OCI-LY7 (cell line): Measurements from ENCODE around the gene FAM171A2. TPM values are rescaled to one million over a fixed set of nuclear protein-coding genes. Genes with fewer than 3 reads are reported as not detected.

Experiments
- BruUV-seq: library from RNA; stranded (reverse); fragments of 400-500 nt; replicated peaks from 2 replicates; lab custom pipeline; 2021; lab: Mats Ljungman, UMichigan
- CTCF ChIA-PET: fragments of 300-600 bp; sonication (Branson Sonifier 250); formaldehyde crosslinking; loops from one replicate; lab custom pipeline; 2022; ENCODE audit warnings: antibody characterized with exemption; ENCODE audit not compliant: unreplicated experiment; lab: Charles Lee
- POLR2A ChIA-PET: fragments of 300-600 bp; sonication (Branson Sonifier 250); formaldehyde crosslinking; loops from one replicate; lab custom pipeline; 2022; ENCODE audit warnings: antibody characterized with exemption; lab: Charles Lee
- DNase-seq: peaks from one replicate; pipeline ENCODE4 v3.0.0-alpha.2; 2015; ENCODE audit warnings: low spot score
- H2AFZ ChIP-seq: fragments of 200-600 bp; sonication (generic), shearing (Covaris generic); 2 replicates; pipeline ENCODE4 v1.6.1; 2014; ENCODE audit warnings: mild to moderate bottlenecking, antibody characterized with exemption, low read length, moderate library complexity
- H3K27ac ChIP-seq: fragments of 200-600 bp; sonication (generic); 2 replicates; pipeline ENCODE4 v1.5.1; 2014; ENCODE audit warnings: mixed run types, low read depth, mild to moderate bottlenecking, moderate library complexity, low read length, inconsistent platforms; ENCODE audit not compliant: poor library complexity, severe bottlenecking
- H3K36me3 ChIP-seq: fragments of 200-600 bp; sonication (generic); 2 replicates; pipeline ENCODE4 v1.6.1; 2014; ENCODE audit warnings: mild to moderate bottlenecking, antibody characterized with exemption, low read length, moderate library complexity, mixed read lengths; ENCODE audit not compliant: insufficient read depth
- H3K4me1 ChIP-seq: fragments of 200-600 bp; sonication (generic); 2 replicates; pipeline ENCODE4 v1.5.1; 2014; ENCODE audit warnings: mild to moderate bottlenecking, low read length; ENCODE audit not compliant: insufficient read depth, poor library complexity, severe bottlenecking
- H3K4me2 ChIP-seq: fragments of 200-600 bp; sonication (generic); 2 replicates; pipeline ENCODE4 v1.6.1; 2014; ENCODE audit warnings: mild to moderate bottlenecking, low read length
- H3K4me3 ChIP-seq: fragments of 200-600 bp; sonication (generic); 2 replicates; pipeline ENCODE4 v1.5.1; 2014; ENCODE audit warnings: mild to moderate bottlenecking, low read depth, low read length; ENCODE audit not compliant: poor library complexity, severe bottlenecking
- H3K79me2 ChIP-seq: fragments of 200-600 bp; sonication (generic); 2 replicates; pipeline ENCODE4 v1.6.1; 2016; ENCODE audit warnings: low read depth, mild to moderate bottlenecking, low read length, moderate library complexity, mixed read lengths; ENCODE audit not compliant: insufficient read depth
- H3K9me2 ChIP-seq: fragments of 200-600 bp; sonication (generic); 2 replicates; pipeline ENCODE4 v1.6.1; 2016; ENCODE audit warnings: mild to moderate bottlenecking, low read length, mixed read lengths; ENCODE audit not compliant: insufficient read depth
- H3K9me3 ChIP-seq: fragments of 200-600 bp; sonication (generic); 2 replicates; pipeline ENCODE4 v1.6.1; 2014; ENCODE audit warnings: mild to moderate bottlenecking, mixed run types, low read length, mixed read lengths
- H4K20me1 ChIP-seq: fragments of 200-600 bp; sonication (generic); 2 replicates; pipeline ENCODE4 v1.6.1; 2014; ENCODE audit warnings: mild to moderate bottlenecking, antibody characterized with exemption, low read length, moderate library complexity, mixed read lengths; ENCODE audit not compliant: insufficient read depth
- EZH2phosphoT487 ChIP-seq: fragments of 200-600 bp; sonication (generic); IDR thresholded peaks from 2 replicates; pipeline ENCODE4 v1.6.1; 2018; ENCODE audit warnings: low read depth, borderline replicate concordance, mild to moderate bottlenecking, mixed run types, antibody characterized with exemption, low read length, moderate library complexity, mixed read lengths
- intact Hi-C: fragments of 100-400 bp; cut with micrococcal nuclease; formaldehyde crosslinking; loops from one replicate; pipeline ENCODE4 v1.10.0; 2022; ENCODE audit not compliant: unreplicated experiment
- total RNA-seq, 2 experiments: library from RNA; depleted of rRNA in 1 of 2; stranded (reverse); fragments of >200 nt in 1 of 2; shearing (Covaris generic) in 1 of 2; gene quantifications; 2 replicates each; pipeline ENCODE4 v1.2.3, GENCODE V29; 2014 to 2022
- TF ChIP-seq, protein P1 (sequence below): fragments of 200-600 bp; sonication (generic); conservative IDR thresholded peaks from 2 replicates; pipeline ENCODE4 v1.5.1; 2014; ENCODE audit warnings: mild to moderate bottlenecking, antibody characterized with exemption, low read length, moderate library complexity, mixed read lengths

Gene FAM171A2
- total RNA-seq, 2 experiments from 2014 or later: 3.4 to 4.6 TPM

DNA sequence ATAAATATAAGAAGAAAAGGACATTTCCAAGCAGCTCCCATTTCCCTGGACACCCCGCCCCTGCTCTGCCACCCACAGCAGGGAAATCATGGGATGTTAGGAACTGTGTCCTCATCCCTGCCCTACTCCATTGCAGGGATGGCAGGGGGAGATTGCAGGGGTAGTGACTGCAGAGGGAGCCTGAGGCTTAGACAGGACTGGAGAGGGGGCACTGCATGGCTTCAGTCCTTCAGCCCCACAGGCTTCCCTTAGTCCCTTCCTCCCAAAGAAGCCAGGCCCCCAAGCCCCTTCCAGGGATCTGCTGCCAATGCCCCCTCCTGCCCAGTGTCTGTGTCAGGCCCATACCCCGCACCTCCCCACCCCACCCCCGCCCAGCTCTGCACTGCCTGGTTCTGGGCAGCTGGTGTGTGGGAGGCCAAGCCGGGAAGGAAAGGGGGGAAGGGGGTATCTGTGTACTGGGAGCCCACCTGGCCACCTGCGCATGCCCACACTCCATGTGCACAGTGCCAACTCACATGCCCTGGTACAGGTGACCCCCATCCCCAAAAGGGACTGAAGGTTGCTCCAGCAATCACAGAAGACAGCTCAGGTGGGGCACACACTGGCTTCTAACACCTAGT is 52.0 kb downstream of the FAM171A2 start:
- no peak overlapping the region for H2AFZ ChIP-seq
- BruUV-seq: no TSS peak
- no peak for TF ChIP-seq EZH2phosphoT487
- TF ChIP-seq, protein P1, sequence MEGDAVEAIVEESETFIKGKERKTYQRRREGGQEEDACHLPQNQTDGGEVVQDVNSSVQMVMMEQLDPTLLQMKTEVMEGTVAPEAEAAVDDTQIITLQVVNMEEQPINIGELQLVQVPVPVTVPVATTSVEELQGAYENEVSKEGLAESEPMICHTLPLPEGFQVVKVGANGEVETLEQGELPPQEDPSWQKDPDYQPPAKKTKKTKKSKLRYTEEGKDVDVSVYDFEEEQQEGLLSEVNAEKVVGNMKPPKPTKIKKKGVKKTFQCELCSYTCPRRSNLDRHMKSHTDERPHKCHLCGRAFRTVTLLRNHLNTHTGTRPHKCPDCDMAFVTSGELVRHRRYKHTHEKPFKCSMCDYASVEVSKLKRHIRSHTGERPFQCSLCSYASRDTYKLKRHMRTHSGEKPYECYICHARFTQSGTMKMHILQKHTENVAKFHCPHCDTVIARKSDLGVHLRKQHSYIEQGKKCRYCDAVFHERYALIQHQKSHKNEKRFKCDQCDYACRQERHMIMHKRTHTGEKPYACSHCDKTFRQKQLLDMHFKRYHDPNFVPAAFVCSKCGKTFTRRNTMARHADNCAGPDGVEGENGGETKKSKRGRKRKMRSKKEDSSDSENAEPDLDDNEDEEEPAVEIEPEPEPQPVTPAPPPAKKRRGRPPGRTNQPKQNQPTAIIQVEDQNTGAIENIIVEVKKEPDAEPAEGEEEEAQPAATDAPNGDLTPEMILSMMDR: no peak
- H3K4me2 ChIP-seq: no peak overlapping the region
- H3K4me1 ChIP-seq: peaks cover 19% of the 10 kb centered on the region
- H3K4me3 ChIP-seq: no peak overlapping the region
- intact Hi-C loops: no loop called here
- ChIA-PET CTCF (no interaction called here), POLR2A (no interaction called here)
- no peaks in the 10 kb centered on the region for H3K9me2 ChIP-seq
- DNase-seq: no peak
- H3K79me2 ChIP-seq: no peaks in the 10 kb centered on the region
- no peak overlapping the region for H3K27ac ChIP-seq
- no peaks in the 10 kb centered on the region for H3K36me3 ChIP-seq
- H4K20me1 ChIP-seq: no peaks in the 10 kb centered on the region
- H3K9me3 ChIP-seq: no peaks in the 10 kb centered on the region

DNA sequence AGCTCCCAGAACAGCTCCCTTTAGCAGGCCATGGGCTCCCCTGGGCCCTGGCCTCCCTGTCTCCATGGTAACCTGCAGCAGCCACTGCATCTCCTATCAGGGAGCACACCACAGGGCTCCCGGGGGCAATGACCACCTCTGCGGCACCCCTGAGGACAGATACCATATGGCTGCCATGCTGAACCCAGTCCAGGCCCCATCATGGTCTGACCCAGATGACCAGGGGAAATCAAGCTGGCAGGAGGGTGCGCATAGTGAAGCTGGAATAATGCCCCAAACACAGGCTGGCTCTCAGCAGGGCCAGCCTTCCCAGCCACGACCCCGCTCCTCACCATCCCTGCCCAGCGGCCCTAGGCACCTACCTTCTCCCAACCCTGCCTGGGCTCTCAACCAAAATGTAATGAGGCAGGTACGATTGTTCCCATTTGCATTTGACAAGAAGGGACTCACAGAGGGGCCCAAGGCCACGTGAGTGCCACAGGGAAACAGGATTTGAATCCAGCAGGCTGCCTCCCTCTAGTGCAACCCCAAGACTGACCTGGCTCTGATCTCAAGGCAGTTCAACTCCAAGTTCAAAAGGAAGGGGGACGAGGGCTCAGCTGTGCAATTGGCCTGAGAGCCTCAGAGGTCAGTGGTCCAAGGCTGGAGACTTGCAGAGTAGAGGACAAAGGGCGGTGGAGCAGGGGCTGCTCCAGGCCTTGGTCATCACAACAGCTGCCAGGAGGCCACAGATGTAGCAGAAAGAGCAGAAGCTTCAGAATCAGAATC is 52.9 kb downstream of the FAM171A2 start:
- no peak overlapping the region for H3K4me3 ChIP-seq
- ChIA-PET CTCF (no interaction called here), POLR2A (interaction anchor here (0.6 kb wide), 1 partner anchor 222 kb away, joined by 3 read pairs; no protein-coding TSS in a partner anchor)
- no peak overlapping the region for H2AFZ ChIP-seq
- H4K20me1 ChIP-seq: no peaks in the 10 kb centered on the region
- no peak for DNase-seq
- intact Hi-C loops: no loop called here
- peaks cover 19% of the 10 kb centered on the region for H3K4me1 ChIP-seq
- H3K79me2 ChIP-seq: no peaks in the 10 kb centered on the region
- TF ChIP-seq, protein P1: no peak
- TF ChIP-seq EZH2phosphoT487: no peak
- no peaks in the 10 kb centered on the region for H3K9me2 ChIP-seq
- no peaks in the 10 kb centered on the region for H3K9me3 ChIP-seq
- H3K4me2 ChIP-seq: no peak overlapping the region
- H3K36me3 ChIP-seq: no peaks in the 10 kb centered on the region
- no TSS peak for BruUV-seq
- H3K27ac ChIP-seq: no peak overlapping the region

DNA sequence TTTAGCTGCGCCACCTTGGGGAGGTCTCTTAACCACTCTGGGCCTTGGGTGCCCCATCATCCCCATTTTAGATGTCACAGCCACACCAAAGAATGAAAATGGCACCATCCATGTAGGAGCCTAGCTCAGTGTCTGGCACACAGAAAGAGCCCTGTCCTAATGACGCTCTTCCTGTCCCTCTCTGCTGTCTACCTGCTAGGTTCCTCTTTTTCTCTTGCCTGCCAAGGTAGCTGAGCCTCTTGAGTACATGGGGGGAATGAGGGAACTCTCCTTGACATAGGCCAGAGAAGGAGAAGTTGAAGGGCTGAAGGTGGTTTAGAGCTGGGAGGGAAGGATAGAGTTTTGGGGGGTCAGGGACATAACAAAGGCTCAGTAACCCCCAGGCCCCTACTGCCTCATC is 53.5 kb downstream of the FAM171A2 start:
- no peaks in the 10 kb centered on the region for H3K79me2 ChIP-seq
- no peak overlapping the region for H2AFZ ChIP-seq
- TF ChIP-seq, protein P1: no peak
- no peak for TF ChIP-seq EZH2phosphoT487
- no peaks in the 10 kb centered on the region for H3K9me3 ChIP-seq
- no peak overlapping the region for H3K27ac ChIP-seq
- intact Hi-C loops: no loop called here
- H4K20me1 ChIP-seq: no peaks in the 10 kb centered on the region
- no peak overlapping the region for H3K4me2 ChIP-seq
- H3K4me1 ChIP-seq: peaks cover 19% of the 10 kb centered on the region
- H3K4me3 ChIP-seq: no peak overlapping the region
- POLR2A ChIA-PET: interaction anchor here (0.6 kb wide), 1 partner anchor 222 kb away, joined by 3 read pairs; no protein-coding TSS in a partner anchor
- no peaks in the 10 kb centered on the region for H3K36me3 ChIP-seq
- no TSS peak for BruUV-seq
- CTCF ChIA-PET: no interaction called here
- DNase-seq: no peak
- no peaks in the 10 kb centered on the region for H3K9me2 ChIP-seq
